Putamen (tissue), 1 donor: Measurements from ENCODE around the gene TNS3.

ENCODE experiments used
- DNase-seq: peaks from one replicate; pipeline ENCODE4 v3.0.0-alpha.2; 2016; ENCODE audit warnings: low spot score

Gene TNS3

GRCh38 chr7:47255441-47255840, 326.5 kb downstream of the TNS3 start:
- DNase-seq: no peak

- no peak for DNase-seq
These were observed 326.9 kb downstream of the TNS3 start for GRCh38 chr7:47255007-47255406.

- DNase-seq: peak; percentile 19
These were observed 327.6 kb downstream of the TNS3 start for GRCh38 chr7:47254081-47254977.

- DNase-seq: no peak
These were observed 328.2 kb downstream of the TNS3 start for GRCh38 chr7:47253650-47254080.

GRCh38 chr7:47252675-47253074, 329.2 kb downstream of the TNS3 start:
- DNase-seq: no peak

- DNase-seq: no peak
These were observed 332.6 kb downstream of the TNS3 start for GRCh38 chr7:47249361-47249760.

- no peak for DNase-seq
These were observed 333.1 kb downstream of the TNS3 start for GRCh38 chr7:47248797-47249196.

GRCh38 chr7:47247132-47247531, 334.8 kb downstream of the TNS3 start:
- no peak for DNase-seq

GRCh38 chr7:47244692-47245091, 337.2 kb downstream of the TNS3 start:
- DNase-seq: no peak

- no peak for DNase-seq
These were observed 340.5 kb downstream of the TNS3 start for GRCh38 chr7:47241112-47242065.

- DNase-seq: no peak
These were observed 341.9 kb downstream of the TNS3 start for GRCh38 chr7:47239931-47240421.

- DNase-seq: no peak
These were observed 342.9 kb downstream of the TNS3 start for GRCh38 chr7:47239034-47239433.

GRCh38 chr7:47236480-47237129, 345.3 kb downstream of the TNS3 start:
- DNase-seq: no peak

GRCh38 chr7:47233996-47234395, 347.9 kb downstream of the TNS3 start:
- DNase-seq: no peak

- no peak for DNase-seq
These were observed 349.0 kb downstream of the TNS3 start for GRCh38 chr7:47232751-47233412.

- no peak for DNase-seq
These were observed 350.3 kb downstream of the TNS3 start for GRCh38 chr7:47231627-47232026.

- DNase-seq: no peak
These were observed 350.9 kb downstream of the TNS3 start for GRCh38 chr7:47231032-47231431.

GRCh38 chr7:47228386-47229014, 353.4 kb downstream of the TNS3 start:
- no peak for DNase-seq

GRCh38 chr7:47227762-47228177, 354.1 kb downstream of the TNS3 start:
- DNase-seq: no peak

- no peak for DNase-seq
These were observed 355.2 kb downstream of the TNS3 start for GRCh38 chr7:47226696-47227095.
